H1 (cell line): ENCODE data around the gene BCAS1. TPM values are rescaled to one million over a fixed set of nuclear protein-coding genes. Genes with fewer than 3 reads are reported as not detected.

Experiments
- CTCF ChIA-PET: fragments of 300-600 bp; sonication (Branson Sonifier 250); formaldehyde crosslinking; loops from one replicate; lab custom pipeline; 2021; ENCODE audit not compliant: partially characterized antibody; lab: Charles Lee
- POLR2A ChIA-PET: fragments of 300-600 bp; sonication (Branson Sonifier 250); formaldehyde crosslinking; loops from one replicate; lab custom pipeline; 2021; ENCODE audit warnings: inconsistent platforms; ENCODE audit not compliant: partially characterized antibody; lab: Charles Lee
- DNase-seq, 2 experiments: peaks; one replicate each; pipeline versions ENCODE4 v3.0.0 to v3.0.0-alpha.2; 2010 to 2022; ENCODE audit warnings: low spot score in 2 of 2, low read depth in 1 of 2, mixed read lengths in 1 of 2
- FAIRE-seq: peaks from 2 replicates; lab custom pipeline; 2011; peaks lifted over from hg19 to GRCh38; lab: Jason Lieb, UNC
- H2AFZ ChIP-seq: 2 replicates; pipeline ENCODE4 v1.8.1; 2012; ENCODE audit warnings: low read length, inconsistent platforms
- H2AK5ac ChIP-seq: 2 replicates; pipeline ENCODE4 v1.6.1; 2013; ENCODE audit warnings: low read depth, low read length
- H2BK120ac ChIP-seq: replicated peaks from 2 replicates; pipeline ENCODE3; 2013; ENCODE audit warnings: low read depth, low read length, inconsistent platforms
- H2BK12ac ChIP-seq: 2 replicates; pipeline ENCODE4 v1.6.1; 2013; ENCODE audit warnings: low read depth, low read length
- H2BK15ac ChIP-seq: 2 replicates; pipeline ENCODE4 v1.6.1; 2013; ENCODE audit warnings: low read length
- H2BK20ac ChIP-seq: 2 replicates; pipeline ENCODE4 v1.6.1; 2013; ENCODE audit warnings: low read length
- H2BK5ac ChIP-seq: 2 replicates; pipeline ENCODE4 v1.6.1; 2013; ENCODE audit warnings: low read depth, low read length
- H3K14ac ChIP-seq: 2 replicates; pipeline ENCODE4 v1.6.1; 2013; ENCODE audit warnings: inconsistent platforms; ENCODE audit not compliant: insufficient read length
- H3K18ac ChIP-seq: 2 replicates; pipeline ENCODE4 v1.6.1; 2013; ENCODE audit warnings: low read length; ENCODE audit errors: extremely low read depth
- H3K23ac ChIP-seq: 2 replicates; pipeline ENCODE4 v1.6.1; 2013; ENCODE audit warnings: inconsistent platforms; ENCODE audit not compliant: insufficient read length
- H3K23me2 ChIP-seq: 2 replicates; pipeline ENCODE4 v1.6.1; 2013; ENCODE audit warnings: low read depth, low read length
- H3K27ac ChIP-seq: 2 replicates; pipeline ENCODE4 v1.6.1; 2011; ENCODE audit warnings: low read depth, low read length, inconsistent platforms
- H3K27me3 ChIP-seq, 4 experiments: replicated peaks in 1 of 4; 1 replicate in 1 of 4; 2 replicates in 3 of 4; pipeline versions ENCODE4 v1.6.1 to v1.8.1; 2011 to 2013; ENCODE audit warnings: low read length in 3 of 4, mild to moderate bottlenecking in 3 of 4, inconsistent platforms in 2 of 4, mixed read lengths in 2 of 4, moderate library complexity in 1 of 4; ENCODE audit not compliant: control insufficient read depth in 3 of 4, insufficient read depth in 3 of 4; ENCODE audit errors: extremely low read depth in 1 of 4
- H3K36me3 ChIP-seq, 4 experiments: 2 replicates each; pipeline versions ENCODE4 v1.6.1 to v1.8.1; 2011 to 2013; ENCODE audit warnings: mild to moderate bottlenecking in 4 of 4, low read length in 3 of 4, moderate library complexity in 2 of 4, control low read depth in 1 of 4, inconsistent platforms in 1 of 4; ENCODE audit not compliant: insufficient read depth in 4 of 4, control insufficient read depth in 2 of 4
- H3K4ac ChIP-seq: replicated peaks from 2 replicates; pipeline ENCODE3; 2013; ENCODE audit warnings: low read length, low read depth, mixed read lengths, inconsistent platforms; ENCODE audit not compliant: insufficient read length
- H3K4me1 ChIP-seq, 4 experiments: replicated peaks in 1 of 4; 1 replicate in 1 of 4; 2 replicates in 3 of 4; pipeline versions ENCODE4 v1.6.1 to v1.8.1; 2011 to 2013; ENCODE audit warnings: low read length in 3 of 4, inconsistent platforms in 2 of 4, mixed read lengths in 1 of 4; ENCODE audit not compliant: insufficient read depth in 4 of 4, control insufficient read depth in 3 of 4
- H3K4me2 ChIP-seq, 2 experiments: 2 replicates each; pipeline versions ENCODE4 v1.6.1 to v1.8.1; 2011 to 2013; ENCODE audit warnings: low read depth in 2 of 2, low read length in 2 of 2, control low read depth in 1 of 2, inconsistent platforms in 1 of 2, mild to moderate bottlenecking in 1 of 2; ENCODE audit not compliant: insufficient read depth in 1 of 2
- H3K4me3 ChIP-seq, 4 experiments: fragments of 200-600, 300-600 bp in 1 of 4; sonication (generic), shearing (Covaris generic), sonication (Bioruptor Twin) in 1 of 4; 2 replicates each; pipeline versions ENCODE4 v1.5.1 to v1.8.1; 2011 to 2016; ENCODE audit warnings: low read length in 4 of 4, low read depth in 3 of 4, control low read depth in 2 of 4, inconsistent platforms in 2 of 4, mild to moderate bottlenecking in 2 of 4, mixed read lengths in 1 of 4, moderate library complexity in 1 of 4; ENCODE audit not compliant: insufficient read depth in 2 of 4; ENCODE audit errors: extremely low read depth in 1 of 4
- H3K56ac ChIP-seq: replicated peaks from 2 replicates; pipeline ENCODE3; 2013; ENCODE audit warnings: low read depth, mild to moderate bottlenecking, mixed read lengths, low read length, inconsistent platforms; ENCODE audit not compliant: insufficient read length
- H3K79me1 ChIP-seq: 2 replicates; pipeline ENCODE4 v1.6.1; 2013; ENCODE audit warnings: low read depth, low read length, control low read depth
- H3K79me2 ChIP-seq, 2 experiments: 2 replicates each; pipeline versions ENCODE4 v1.6.1 to v1.8.1; 2012 to 2013; ENCODE audit warnings: low read length in 2 of 2, mild to moderate bottlenecking in 2 of 2, inconsistent platforms in 1 of 2; ENCODE audit not compliant: insufficient read depth in 2 of 2, control insufficient read depth in 1 of 2
- H3K9ac ChIP-seq, 4 experiments: replicated peaks in 1 of 4; 1 replicate in 1 of 4; 2 replicates in 3 of 4; pipeline versions ENCODE4 v1.6.1 to v1.8.1; 2011 to 2013; ENCODE audit warnings: low read depth in 3 of 4, low read length in 3 of 4, control low read depth in 2 of 4, mild to moderate bottlenecking in 2 of 4, moderate library complexity in 2 of 4, inconsistent platforms in 1 of 4; ENCODE audit errors: extremely low read depth in 1 of 4
- H3K9me3 ChIP-seq, 2 experiments: 2 replicates each; pipeline versions ENCODE4 v1.6.1 to v1.8.1; 2012 to 2013; ENCODE audit warnings: mild to moderate bottlenecking in 2 of 2, moderate library complexity in 2 of 2, control low read depth in 1 of 2, inconsistent platforms in 1 of 2, low read depth in 1 of 2, low read length in 1 of 2, mixed read lengths in 1 of 2; ENCODE audit not compliant: insufficient read depth in 2 of 2
- H4K20me1 ChIP-seq, 2 experiments: replicated peaks in 1 of 2; 2 replicates each; pipeline versions ENCODE3 to v1.8.1; 2011 to 2013; ENCODE audit warnings: inconsistent platforms in 2 of 2, low read length in 2 of 2, mild to moderate bottlenecking in 1 of 2; ENCODE audit not compliant: insufficient read depth in 2 of 2, control insufficient read depth in 1 of 2
- H4K5ac ChIP-seq: 2 replicates; pipeline ENCODE4 v1.6.1; 2013; ENCODE audit warnings: low read length, low read depth, mixed read lengths, inconsistent platforms; ENCODE audit not compliant: insufficient read length
- H4K8ac ChIP-seq: 2 replicates; pipeline ENCODE4 v1.8.0; 2013; ENCODE audit warnings: mild to moderate bottlenecking, moderate library complexity, low read length, inconsistent platforms; ENCODE audit not compliant: insufficient read depth; ENCODE audit errors: extremely low read depth
- H4K91ac ChIP-seq: replicated peaks from 2 replicates; pipeline ENCODE3; 2013; ENCODE audit warnings: low read length, mixed read lengths, inconsistent platforms; ENCODE audit not compliant: insufficient read length
- BACH1 ChIP-seq: IDR thresholded peaks from 2 replicates; pipeline ENCODE4 v1.6.1; 2012; ENCODE audit warnings: low read length, improper control_type of control experiment
- GABPA ChIP-seq: IDR thresholded peaks from 2 replicates; pipeline ENCODE4 v1.6.1; 2011; ENCODE audit warnings: mild to moderate bottlenecking, low read length, moderate library complexity, borderline replicate concordance; ENCODE audit not compliant: insufficient read depth
- GTF2F1 ChIP-seq: IDR thresholded peaks from 2 replicates; pipeline ENCODE4 v1.6.1; 2012; ENCODE audit warnings: low read depth, low read length, improper control_type of control experiment, borderline replicate concordance
- JUN ChIP-seq: IDR thresholded peaks from 2 replicates; pipeline ENCODE4 v1.6.1; 2011; ENCODE audit warnings: low read depth, mild to moderate bottlenecking, improper control_type of control experiment, low read length
- KDM1A ChIP-seq: fragments of 200-600, 300-600 bp; sonication (generic); IDR thresholded peaks from 2 replicates; pipeline ENCODE4 v1.7.1; 2016; ENCODE audit warnings: mild to moderate bottlenecking, low read length, borderline replicate concordance
- POLR2AphosphoS5 ChIP-seq: IDR thresholded peaks from 2 replicates; pipeline ENCODE4 v1.6.1; 2011; ENCODE audit warnings: low read depth, low read length
- RXRA ChIP-seq: IDR thresholded peaks from 2 replicates; pipeline ENCODE4 v1.6.1; 2011; ENCODE audit warnings: low read depth, mild to moderate bottlenecking, low read length, moderate library complexity; ENCODE audit not compliant: insufficient read depth
- SIN3A ChIP-seq, 2 experiments: IDR thresholded peaks in 1 of 2; conservative IDR thresholded peaks in 1 of 2; 2 replicates each; pipeline ENCODE4 v1.6.1; 2011 to 2012; ENCODE audit warnings: low read length in 2 of 2, improper control_type of control experiment in 1 of 2, low read depth in 1 of 2, mild to moderate bottlenecking in 1 of 2
- SIX5 ChIP-seq: IDR thresholded peaks from 2 replicates; pipeline ENCODE4 v1.6.1; 2011; ENCODE audit warnings: mild to moderate bottlenecking, low read depth, low read length
- WGBS, 2 experiments: shearing (Covaris generic) in 1 of 2; methylation state at CpG; one replicate each; pipeline versions ENCODE4 v1.1.6 to v1.1.7; 2013 to 2015; ENCODE audit warnings: low lambda C conversion rate in 2 of 2, mixed read lengths in 2 of 2, inconsistent platforms in 1 of 2, low coverage in 1 of 2, missing lambda C conversion rate in 1 of 2; ENCODE audit not compliant: insufficient replicate concordance in 2 of 2, insufficient coverage in 1 of 2, insufficient read length in 1 of 2; ENCODE audit errors: extremely low coverage in 1 of 2, missing lambda C conversion rate in 1 of 2; 5-methylcytosine and 5-hydroxymethylcytosine counted together
- polyA plus RNA-seq, 7 experiments: library from polyadenylated mRNA; depleted of rRNA in 3 of 7; stranded (reverse) in 5 of 7; unstranded in 2 of 7; fragments of >200 nt in 5 of 7; fragments of 200-250 nt in 2 of 7; gene quantifications; 1 replicate in 5 of 7; 2 replicates in 1 of 7; 4 replicates in 1 of 7; pipeline versions ENCODE4 v1.2.1 to v1.2.3, GENCODE V29; 2011 to 2013; ENCODE audit warnings: missing spikeins in 2 of 7, mixed read lengths in 2 of 7
- total RNA-seq: library from RNA; stranded (reverse); fragmentation: NEBNext Ultra II Directional; extraction: Animal tissue kit (Norgen Biotek cat#: 25700); gene quantifications from 2 replicates; pipeline ENCODE4 v1.2.1, GENCODE V29; 2021
- TF ChIP-seq, protein P1 (sequence below): IDR thresholded peaks from 2 replicates; pipeline ENCODE4 v1.6.1; 2012; ENCODE audit warnings: low read length, inconsistent platforms
- TF ChIP-seq, protein P2 (sequence below): IDR thresholded peaks from 2 replicates; pipeline ENCODE4 v1.6.1; 2011; ENCODE audit warnings: low read length, improper control_type of control experiment

The BCAS1 gene
- total and polyA plus RNA-seq, 2 of the 8 experiments (the other 6 are each of a cell fraction or from before 2014, with no cell fraction given), result 0.06 to 0.19 TPM

DNA sequence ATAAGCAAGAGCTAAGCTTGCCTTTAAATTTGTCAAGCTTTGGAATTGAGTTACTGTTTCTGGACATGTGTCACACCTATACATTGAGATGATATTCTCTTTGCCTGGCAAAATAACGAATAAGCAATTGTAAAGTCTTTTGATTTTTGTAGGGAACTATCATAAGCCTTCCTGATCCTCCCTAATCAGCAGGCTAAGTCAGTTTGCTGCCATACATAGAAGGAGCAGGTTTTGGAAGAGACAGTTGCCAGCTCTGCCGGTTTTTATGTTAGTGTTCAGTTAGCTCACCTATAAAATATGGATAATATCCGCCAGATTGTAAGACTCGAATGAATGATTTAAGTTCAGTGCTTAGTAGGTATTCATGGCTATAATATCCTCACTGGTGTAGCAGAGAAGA lies 34.4 kb upstream of the BCAS1 start:
- H4K5ac ChIP-seq, result no peak overlapping the region
- FAIRE-seq, result no peak
- TF ChIP-seq JUN (no peak), POLR2AphosphoS5 (no peak), SIX5 (no peak), GTF2F1 (no peak), BACH1 (no peak), SIN3A (conservative IDR thresholded peaks at IDR 0.05 in 1 of 2, IDR thresholded peaks at IDR 0.05 in 1 of 2; ENCODE audit: low read depth in 1 of 2, low read length in 2 of 2) (no peak), KDM1A (no peak), GABPA (no peak), RXRA (no peak)
- TF ChIP-seq, protein P1, sequence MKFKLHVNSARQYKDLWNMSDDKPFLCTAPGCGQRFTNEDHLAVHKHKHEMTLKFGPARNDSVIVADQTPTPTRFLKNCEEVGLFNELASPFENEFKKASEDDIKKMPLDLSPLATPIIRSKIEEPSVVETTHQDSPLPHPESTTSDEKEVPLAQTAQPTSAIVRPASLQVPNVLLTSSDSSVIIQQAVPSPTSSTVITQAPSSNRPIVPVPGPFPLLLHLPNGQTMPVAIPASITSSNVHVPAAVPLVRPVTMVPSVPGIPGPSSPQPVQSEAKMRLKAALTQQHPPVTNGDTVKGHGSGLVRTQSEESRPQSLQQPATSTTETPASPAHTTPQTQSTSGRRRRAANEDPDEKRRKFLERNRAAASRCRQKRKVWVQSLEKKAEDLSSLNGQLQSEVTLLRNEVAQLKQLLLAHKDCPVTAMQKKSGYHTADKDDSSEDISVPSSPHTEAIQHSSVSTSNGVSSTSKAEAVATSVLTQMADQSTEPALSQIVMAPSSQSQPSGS, result no peak
- TF ChIP-seq, protein P2, sequence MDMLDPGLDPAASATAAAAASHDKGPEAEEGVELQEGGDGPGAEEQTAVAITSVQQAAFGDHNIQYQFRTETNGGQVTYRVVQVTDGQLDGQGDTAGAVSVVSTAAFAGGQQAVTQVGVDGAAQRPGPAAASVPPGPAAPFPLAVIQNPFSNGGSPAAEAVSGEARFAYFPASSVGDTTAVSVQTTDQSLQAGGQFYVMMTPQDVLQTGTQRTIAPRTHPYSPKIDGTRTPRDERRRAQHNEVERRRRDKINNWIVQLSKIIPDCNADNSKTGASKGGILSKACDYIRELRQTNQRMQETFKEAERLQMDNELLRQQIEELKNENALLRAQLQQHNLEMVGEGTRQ, result no peak

More for the DNA sequence above, 34.4 kb upstream of the BCAS1 start:
- ChIA-PET CTCF (interaction anchor here (0.6 to 19.2 kb wide), 31 partner anchors 7 to 554 kb away, joined by 3 to 591 read pairs (median 7); partner anchors contain the start of genes CYP24A1 and PFDN4), POLR2A (no interaction called here)
- Histone ChIP-seq H2BK15ac (no peak overlapping the region), H2BK20ac (no peak overlapping the region), H3K4me3 (no peak overlapping the region), H2AK5ac (no peak overlapping the region), H3K79me1 (no peaks in the 10 kb centered on the region), H4K20me1 (no peaks in the 10 kb centered on the region), H3K9ac (no peak overlapping the region), H3K27ac (no peak overlapping the region), H3K9me3 (no peaks in the 10 kb centered on the region), H3K4ac (no peak overlapping the region), H3K18ac (no peak overlapping the region), H3K79me2 (no peaks in the 10 kb centered on the region), H3K56ac (no peak overlapping the region), H2AFZ (no peak overlapping the region), H3K36me3 (no peaks in the 10 kb centered on the region), H3K27me3 (peaks cover 0 to 1% (median 0%) of the 10 kb centered on the region in 4 experiments; a peak in 1 of 7 replicates), H4K91ac (no peak overlapping the region), H4K8ac (no peak overlapping the region), H2BK12ac (no peak overlapping the region), H2BK5ac (no peak overlapping the region), H3K23ac (no peak overlapping the region), H3K23me2 (no peaks in the 10 kb centered on the region; the same call in 1 of the 2 replicates), H2BK120ac (no peak overlapping the region), H3K4me1 (no peaks in the 10 kb centered on the region), H3K14ac (no peak overlapping the region), H3K4me2 (no peak overlapping the region)
- DNase-seq, result no peak
- 90% methylated on average over 4 of the region's 4 CpGs; no CpG with 5 or more reads in 1 of the 2 experiments for WGBS, 2 experiments
